Breast epithelium (tissue), 4 donors: ENCODE data around the gene OR10Z1. TPM values are rescaled to one million over a fixed set of nuclear protein-coding genes. Genes with fewer than 3 reads are reported as not detected.
A peak's percentile ranks its signal among the peaks of the same experiment; 100 is the strongest.

Experiments
- DNase-seq, 2 donors: peaks; one replicate each; pipeline ENCODE4 v3.0.0-alpha.2; 2019; ENCODE audit warnings: low spot score in 2 of 2
- H3K27ac ChIP-seq, 2 donors: fragments of 200-600 bp; sonication (generic) in 1 of 2; one replicate each; pipeline ENCODE4 v1.5.1; 2016 to 2019; ENCODE audit warnings: mild to moderate bottlenecking in 1 of 2
- H3K27me3 ChIP-seq, 2 donors: fragments of 200-600 bp; sonication (generic) in 1 of 2; one replicate each; pipeline versions ENCODE4 v1.5.1 to v1.6.0; 2017 to 2019; ENCODE audit warnings: control low read depth in 1 of 2, mild to moderate bottlenecking in 1 of 2
- H3K36me3 ChIP-seq: fragments of 200-600 bp; one replicate; pipeline ENCODE4 v1.5.1; 2019
- H3K4me1 ChIP-seq, 2 donors: fragments of 200-600 bp; sonication (generic); one replicate each; pipeline ENCODE4 v1.5.1; 2016 to 2019; ENCODE audit warnings: control low read depth in 1 of 2
- H3K4me3 ChIP-seq, 3 donors: fragments of 200-600 bp; sonication (generic); 1 replicate in 2 of 3; 2 replicates in 1 of 3; pipeline ENCODE4 v1.5.1; 2016 to 2019; ENCODE audit warnings: mild to moderate bottlenecking in 3 of 3, moderate library complexity in 2 of 3
- H3K9me3 ChIP-seq, 2 donors: fragments of 200-600 bp; sonication (generic) in 1 of 2; one replicate each; pipeline ENCODE4 v1.5.1; 2016 to 2019; ENCODE audit warnings: control low read depth in 1 of 2
- POLR2A ChIP-seq: fragments of 450-650 bp; IDR thresholded peaks from one replicate; pipeline ENCODE4 v1.6.1; 2016; ENCODE audit warnings: antibody characterized with exemption, mild to moderate bottlenecking, moderate library complexity
- POLR2AphosphoS5 ChIP-seq, 3 donors: sonication (generic); formaldehyde crosslinking; IDR thresholded peaks; one replicate each; pipeline ENCODE4 v1.6.1; 2017; ENCODE audit warnings: antibody characterized with exemption in 3 of 3
- intact Hi-C: fragments of 100-400 bp; cut with DNase I; formaldehyde crosslinking; loops from one replicate; pipeline ENCODE4 v1.15.1; 2023; ENCODE audit warnings: low total_unique reads
- total RNA-seq, 3 donors: library from RNA; depleted of rRNA; stranded (reverse); fragments of >200 nt; gene quantifications; one replicate each; pipeline ENCODE4 v1.1.0, GENCODE V29; 2016
- TF ChIP-seq, protein P1 (sequence below), 3 donors: fragments of 450-650 bp; IDR thresholded peaks; one replicate each; pipeline ENCODE4 v1.5.1; 2016 to 2017; ENCODE audit warnings: antibody characterized with exemption in 3 of 3, mild to moderate bottlenecking in 3 of 3, moderate library complexity in 3 of 3

OR10Z1 gene
- total RNA-seq, 3 donors from 2014 or later: not detected

GRCh38 chr1:158638904-158639303 lies 33.8 kb downstream of the OR10Z1 start:
- TF ChIP-seq POLR2AphosphoS5 (IDR thresholded peaks at IDR 0.05): no peak
- TF ChIP-seq, protein P1, sequence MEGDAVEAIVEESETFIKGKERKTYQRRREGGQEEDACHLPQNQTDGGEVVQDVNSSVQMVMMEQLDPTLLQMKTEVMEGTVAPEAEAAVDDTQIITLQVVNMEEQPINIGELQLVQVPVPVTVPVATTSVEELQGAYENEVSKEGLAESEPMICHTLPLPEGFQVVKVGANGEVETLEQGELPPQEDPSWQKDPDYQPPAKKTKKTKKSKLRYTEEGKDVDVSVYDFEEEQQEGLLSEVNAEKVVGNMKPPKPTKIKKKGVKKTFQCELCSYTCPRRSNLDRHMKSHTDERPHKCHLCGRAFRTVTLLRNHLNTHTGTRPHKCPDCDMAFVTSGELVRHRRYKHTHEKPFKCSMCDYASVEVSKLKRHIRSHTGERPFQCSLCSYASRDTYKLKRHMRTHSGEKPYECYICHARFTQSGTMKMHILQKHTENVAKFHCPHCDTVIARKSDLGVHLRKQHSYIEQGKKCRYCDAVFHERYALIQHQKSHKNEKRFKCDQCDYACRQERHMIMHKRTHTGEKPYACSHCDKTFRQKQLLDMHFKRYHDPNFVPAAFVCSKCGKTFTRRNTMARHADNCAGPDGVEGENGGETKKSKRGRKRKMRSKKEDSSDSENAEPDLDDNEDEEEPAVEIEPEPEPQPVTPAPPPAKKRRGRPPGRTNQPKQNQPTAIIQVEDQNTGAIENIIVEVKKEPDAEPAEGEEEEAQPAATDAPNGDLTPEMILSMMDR (IDR thresholded peaks at IDR 0.05): no peak
- TF ChIP-seq POLR2A: no peak
- Histone ChIP-seq H3K27ac (no peak overlapping the region), H3K4me1 (no peaks in the 10 kb centered on the region), H3K36me3 (no peaks in the 10 kb centered on the region), H3K27me3 (no peaks in the 10 kb centered on the region), H3K4me3 (no peak overlapping the region), H3K9me3 (no peaks in the 10 kb centered on the region)
- intact Hi-C loops: no loop called here
- no peak for DNase-seq

- H3K4me1 ChIP-seq: no peaks in the 10 kb centered on the region
- no peak overlapping the region for H3K27ac ChIP-seq
- TF ChIP-seq, protein P1 (IDR thresholded peaks at IDR 0.05): no peak
- TF ChIP-seq POLR2AphosphoS5 (IDR thresholded peaks at IDR 0.05): no peak
- no peak for TF ChIP-seq POLR2A
- intact Hi-C loops: no loop called here
- H3K36me3 ChIP-seq: no peaks in the 10 kb centered on the region
- no peaks in the 10 kb centered on the region for H3K9me3 ChIP-seq
- DNase-seq: no peak
- H3K4me3 ChIP-seq: no peak overlapping the region
- no peaks in the 10 kb centered on the region for H3K27me3 ChIP-seq
These were observed 39.4 kb downstream of the OR10Z1 start for GRCh38 chr1:158644449-158644848.

DNA sequence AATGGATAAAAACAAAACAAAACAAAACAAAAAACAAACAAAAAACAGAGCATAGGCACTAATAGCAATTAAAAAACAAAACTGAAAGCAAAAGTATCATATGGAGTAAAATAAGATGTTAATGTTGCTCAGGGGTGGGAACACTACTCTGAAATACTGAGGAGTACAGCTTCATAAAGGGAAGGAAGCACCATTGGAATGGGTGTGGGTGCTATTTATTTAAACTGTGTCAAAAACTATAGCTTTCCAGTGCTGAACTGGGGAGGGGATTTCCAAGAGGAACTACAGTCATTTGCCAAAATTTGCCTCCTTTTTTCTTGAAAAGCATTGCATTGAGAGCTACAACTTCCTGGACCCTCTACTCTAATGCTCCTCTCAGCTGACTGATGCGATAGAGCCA lies 41.4 kb downstream of the OR10Z1 start:
- no peak for DNase-seq
- Histone ChIP-seq H3K36me3 (no peaks in the 10 kb centered on the region), H3K27ac (no peak overlapping the region), H3K9me3 (no peaks in the 10 kb centered on the region), H3K4me3 (no peak overlapping the region), H3K4me1 (no peaks in the 10 kb centered on the region), H3K27me3 (no peaks in the 10 kb centered on the region)
- intact Hi-C loops: no loop called here
- TF ChIP-seq, protein P1 (IDR thresholded peaks at IDR 0.05): no peak
- no peak for TF ChIP-seq POLR2A
- TF ChIP-seq POLR2AphosphoS5 (IDR thresholded peaks at IDR 0.05): no peak

DNA sequence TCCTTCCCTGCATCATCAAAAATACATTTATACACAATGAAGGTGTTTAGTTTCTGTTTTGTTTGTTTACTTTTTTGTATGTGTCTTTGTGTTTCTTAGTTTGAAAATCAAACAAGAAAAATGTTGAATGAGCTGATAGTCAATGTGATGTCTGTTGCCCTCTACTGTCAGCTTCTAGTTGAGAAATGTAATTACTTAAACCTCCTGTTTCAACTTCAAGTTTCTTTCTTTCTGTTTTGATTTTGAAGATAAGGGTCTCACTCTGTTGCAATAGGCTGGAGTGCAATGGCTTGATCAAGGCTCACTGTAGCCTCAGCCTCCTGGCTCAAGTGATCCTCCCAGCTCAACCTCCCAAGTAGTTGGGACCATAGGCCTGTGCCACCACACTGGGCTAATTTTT lies 44.0 kb downstream of the OR10Z1 start:
- TF ChIP-seq, protein P1 (IDR thresholded peaks at IDR 0.05): no peak
- TF ChIP-seq POLR2A: no peak
- TF ChIP-seq POLR2AphosphoS5 (IDR thresholded peaks at IDR 0.05): no peak
- Histone ChIP-seq H3K4me3 (no peak overlapping the region), H3K36me3 (no peaks in the 10 kb centered on the region), H3K4me1 (no peaks in the 10 kb centered on the region), H3K27me3 (no peaks in the 10 kb centered on the region), H3K27ac (no peak overlapping the region), H3K9me3 (no peaks in the 10 kb centered on the region)
- DNase-seq: no peak
- intact Hi-C loops: no loop called here

- Histone ChIP-seq H3K4me1 (no peaks in the 10 kb centered on the region), H3K36me3 (no peaks in the 10 kb centered on the region), H3K9me3 (no peaks in the 10 kb centered on the region), H3K27me3 (no peaks in the 10 kb centered on the region), H3K4me3 (peak overlapping the region in 2 of 3 donors; percentile 11 to 21), H3K27ac (no peak overlapping the region)
- no peak for DNase-seq
- TF ChIP-seq POLR2A (no peak), POLR2AphosphoS5 (IDR thresholded peaks at IDR 0.05) (no peak)
- TF ChIP-seq, protein P1 (IDR thresholded peaks at IDR 0.05): no peak
- intact Hi-C loops: no loop called here
These were observed 47.8 kb downstream of the OR10Z1 start for GRCh38 chr1:158652721-158653334.
